Right lung (tissue), 5 donors: ENCODE results near the gene TOM1L2. TPM values are rescaled to one million over a fixed set of nuclear protein-coding genes. Genes with fewer than 3 reads are reported as not detected.
"Not testable (repeated sequence)": the region's sequence is repeated elsewhere in the genome, so short reads cannot be mapped to it uniquely, and the experiment has no call there.

Source experiments
- DNase-seq, 2 donors: peaks; one replicate each; pipeline ENCODE4 v3.0.0-alpha.2; 2013
- polyA plus RNA-seq, 5 donors: library from polyadenylated mRNA; unstranded; fragments of 120-200 nt; gene quantifications; one replicate each; pipeline versions ENCODE4 v1.2.1 to v1.2.3, GENCODE V29; 2013; ENCODE audit warnings: inconsistent platforms in 1 of 5, low replicate concordance in 1 of 5; ENCODE audit not compliant: insufficient read length in 5 of 5, insufficient read depth in 1 of 5

Gene TOM1L2
- polyA plus RNA-seq, 5 donors = 37.7 to 63.8 (median 52.2) TPM

GRCh38 chr17:17998934-17999333, 26.7 kb upstream of the TOM1L2 start:
- DNase-seq = no peak

DNA sequence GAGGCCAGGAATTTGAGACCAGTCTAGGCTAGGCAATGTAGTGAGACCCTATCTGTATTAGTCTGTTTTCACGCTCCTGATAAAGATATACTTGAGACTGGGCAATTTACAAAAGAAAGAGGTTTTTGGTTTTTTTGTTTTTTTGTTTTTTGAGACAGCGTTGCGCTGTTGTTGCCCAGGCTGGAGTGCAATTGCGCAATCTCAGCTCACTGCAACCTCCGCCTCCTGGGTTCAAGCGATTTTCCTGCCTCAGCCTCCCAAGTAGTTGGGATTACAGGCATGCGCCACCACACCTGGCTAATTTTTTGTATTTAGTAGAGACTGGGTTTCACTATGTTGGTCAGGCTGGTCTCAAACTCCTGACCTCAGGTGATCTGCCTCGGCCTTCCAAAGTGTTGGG, 23.7 kb upstream of the TOM1L2 start:
- not testable (repeated sequence) for DNase-seq

DNA sequence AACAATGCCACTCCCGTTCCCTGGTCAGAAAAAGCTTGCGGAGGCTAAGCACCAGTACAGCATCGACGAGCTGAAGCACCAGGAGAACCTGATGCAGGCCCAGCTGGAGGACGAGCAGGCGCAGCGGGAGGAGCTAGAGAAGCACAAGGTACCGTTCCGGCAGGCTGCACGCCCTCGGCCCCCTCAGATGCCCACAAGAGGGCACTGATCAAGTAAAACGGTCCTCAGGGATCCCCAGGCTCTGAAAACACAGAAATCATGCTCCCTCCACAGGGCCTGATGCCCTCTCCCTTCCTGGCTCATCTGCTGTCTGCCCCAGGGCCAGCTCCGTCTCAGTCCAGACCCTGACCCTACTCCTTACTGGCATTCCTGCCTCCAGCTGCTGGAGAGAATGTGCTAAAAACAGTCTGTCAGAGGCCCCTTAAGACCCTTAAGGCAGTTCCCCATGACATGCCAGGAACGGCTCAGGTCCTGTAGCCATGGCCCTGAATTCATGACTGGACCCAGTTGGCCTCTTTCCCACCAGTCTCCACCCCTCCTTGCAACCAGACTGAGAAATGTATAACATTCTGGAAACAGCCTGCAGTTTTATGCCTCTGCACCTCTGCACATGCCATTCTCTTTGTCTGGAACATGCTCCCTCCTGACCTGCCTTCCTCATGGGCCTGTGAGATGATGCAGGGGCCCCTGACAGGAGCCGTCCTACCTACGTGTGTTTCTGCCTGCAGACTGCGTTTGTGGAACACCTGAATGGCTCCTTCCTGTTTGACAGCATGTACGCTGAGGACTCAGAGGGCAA, 22.3 kb upstream of the TOM1L2 start:
- no peak for DNase-seq

- no peak for DNase-seq
Observed at GRCh38 chr17:17993852-17994251, 21.7 kb upstream of the TOM1L2 start.

- no peak for DNase-seq
Observed at GRCh38 chr17:17993366-17993765, 21.2 kb upstream of the TOM1L2 start.

GRCh38 chr17:17990282-17990681, 18.1 kb upstream of the TOM1L2 start:
- no peak for DNase-seq

GRCh38 chr17:17989618-17990017, 17.4 kb upstream of the TOM1L2 start:
- DNase-seq = no peak

DNA sequence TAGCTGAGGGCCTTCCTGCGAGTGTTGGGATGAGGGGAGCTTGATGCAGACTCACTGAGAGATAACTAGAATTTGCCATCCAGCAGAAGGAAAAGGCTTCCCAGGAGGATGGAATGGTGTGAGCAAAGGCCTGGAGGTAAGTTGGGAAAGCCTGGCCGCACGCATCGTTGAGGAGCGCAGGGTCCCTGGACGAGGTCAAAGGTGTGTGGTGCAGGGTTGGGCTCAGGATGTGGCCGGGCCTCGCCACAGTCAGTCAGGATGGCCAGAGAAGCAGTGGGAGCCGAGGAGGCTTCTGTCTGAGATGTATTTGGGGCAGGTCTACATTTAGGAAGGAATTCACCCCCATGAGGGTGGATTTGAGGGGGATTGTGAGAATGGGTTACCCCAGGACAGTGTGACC, 16.9 kb upstream of the TOM1L2 start:
- no peak for DNase-seq

DNA sequence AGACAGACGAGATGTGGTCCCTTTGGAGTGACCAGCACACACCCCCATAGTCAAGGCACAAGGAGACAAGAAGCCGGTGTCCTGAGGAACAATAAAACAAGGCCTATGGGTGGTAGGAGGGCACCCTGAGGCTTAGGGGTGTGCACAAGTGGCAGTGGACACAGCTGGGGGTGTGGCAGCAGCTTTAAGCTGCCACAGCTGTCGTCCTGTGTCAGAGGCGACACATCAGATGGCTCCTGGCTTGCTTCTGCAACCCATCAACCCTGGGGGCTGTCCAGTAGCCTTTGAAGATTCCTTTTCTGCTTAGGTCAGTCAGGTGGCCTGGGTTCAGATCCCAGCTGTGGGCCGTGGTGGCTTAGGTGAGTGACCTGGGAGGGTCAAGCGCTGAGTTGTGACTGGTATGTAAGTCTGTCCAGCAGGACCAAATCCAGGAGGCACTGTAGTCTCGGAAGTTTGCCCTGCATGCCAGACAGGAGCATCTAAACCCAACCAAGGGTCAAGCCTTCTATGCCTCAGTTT, 16.3 kb upstream of the TOM1L2 start:
- DNase-seq = no peak

GRCh38 chr17:17987901-17988300, 15.7 kb upstream of the TOM1L2 start:
- no peak for DNase-seq

GRCh38 chr17:17987187-17987896, 15.1 kb upstream of the TOM1L2 start:
- no peak for DNase-seq

DNA sequence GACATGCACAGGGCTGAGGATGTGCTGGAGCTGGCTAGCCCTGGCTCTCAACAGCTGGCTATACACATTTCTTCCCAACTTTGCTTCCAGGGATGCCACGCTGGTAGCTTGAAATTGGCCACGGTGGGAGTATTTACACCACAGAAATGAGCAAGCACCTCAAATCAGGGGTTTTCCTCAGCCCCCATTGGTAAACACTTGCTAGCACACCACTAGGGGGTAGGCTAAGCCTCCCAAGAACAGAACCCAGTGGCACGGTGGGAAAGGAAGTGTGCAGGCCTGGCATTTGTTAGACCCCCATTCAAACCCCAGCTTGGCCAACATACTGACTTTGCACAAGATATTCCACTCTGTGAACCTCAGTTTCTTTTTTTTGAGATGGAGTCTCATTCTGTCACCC, 13.4 kb upstream of the TOM1L2 start:
- no peak for DNase-seq

GRCh38 chr17:17985153-17985552, 13.0 kb upstream of the TOM1L2 start:
- no peak for DNase-seq

- no peak for DNase-seq
Observed at GRCh38 chr17:17983776-17984175, 11.6 kb upstream of the TOM1L2 start.

DNA sequence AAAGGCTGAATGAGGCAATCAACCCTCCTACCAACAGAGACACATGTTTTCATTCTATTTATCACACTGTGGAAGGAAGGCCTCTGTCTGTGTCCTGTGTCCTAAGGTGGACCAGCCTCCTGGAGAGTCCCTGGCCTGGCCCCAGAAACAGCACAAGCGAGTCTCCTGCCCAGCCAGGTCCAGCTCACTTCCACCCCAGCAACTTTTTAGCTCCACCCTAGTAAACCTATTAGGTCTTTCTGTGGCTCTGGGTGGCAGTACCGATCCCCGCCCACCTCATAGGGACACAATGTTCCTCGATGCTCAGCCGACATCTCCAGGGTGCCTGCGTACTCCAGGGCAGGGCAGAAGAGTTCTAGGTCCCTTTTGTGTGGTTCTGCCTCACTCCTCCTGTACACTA, 11.2 kb upstream of the TOM1L2 start:
- DNase-seq = no peak

DNA sequence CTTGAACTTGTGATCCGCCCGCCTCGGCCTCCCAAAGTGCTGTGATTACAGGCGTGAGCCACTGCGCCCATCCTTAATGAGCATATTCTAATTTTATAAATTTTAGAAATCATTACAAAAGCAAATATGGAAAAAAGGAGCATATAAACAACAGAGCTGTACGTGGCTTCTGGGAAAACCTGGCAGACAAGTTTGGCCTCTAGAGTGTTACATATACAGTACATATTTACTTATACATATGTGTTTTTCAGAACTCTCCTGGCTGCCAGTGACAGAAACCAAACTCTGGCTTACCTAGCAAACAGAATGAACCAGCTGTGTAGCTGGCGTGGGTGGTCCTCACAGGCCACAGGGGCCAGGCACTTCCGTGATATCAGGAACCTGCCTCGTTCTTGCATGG, 10.6 kb upstream of the TOM1L2 start:
- DNase-seq = no peak

DNA sequence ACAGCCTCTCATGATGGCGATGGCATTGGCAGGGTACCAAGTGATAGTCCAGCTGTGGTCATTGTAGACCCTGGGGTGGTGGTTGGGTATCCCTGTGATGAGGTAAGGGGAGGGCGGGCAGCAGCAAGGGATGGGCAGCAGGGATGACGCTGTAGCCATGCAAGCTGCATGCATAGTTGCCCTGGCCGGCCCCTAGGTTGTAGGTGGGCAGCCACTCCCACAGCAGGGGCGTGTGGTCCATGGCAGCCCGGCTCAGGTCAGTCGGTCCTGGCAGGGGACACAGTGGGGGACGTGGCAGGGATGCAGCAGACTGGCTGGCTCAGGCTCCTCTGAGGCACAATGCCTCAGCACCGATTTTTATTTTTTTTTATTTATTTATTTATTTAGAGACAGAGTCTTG, 9.1 kb upstream of the TOM1L2 start:
- DNase-seq = no peak

GRCh38 chr17:17979778-17980177, 7.6 kb upstream of the TOM1L2 start:
- no peak for DNase-seq

DNA sequence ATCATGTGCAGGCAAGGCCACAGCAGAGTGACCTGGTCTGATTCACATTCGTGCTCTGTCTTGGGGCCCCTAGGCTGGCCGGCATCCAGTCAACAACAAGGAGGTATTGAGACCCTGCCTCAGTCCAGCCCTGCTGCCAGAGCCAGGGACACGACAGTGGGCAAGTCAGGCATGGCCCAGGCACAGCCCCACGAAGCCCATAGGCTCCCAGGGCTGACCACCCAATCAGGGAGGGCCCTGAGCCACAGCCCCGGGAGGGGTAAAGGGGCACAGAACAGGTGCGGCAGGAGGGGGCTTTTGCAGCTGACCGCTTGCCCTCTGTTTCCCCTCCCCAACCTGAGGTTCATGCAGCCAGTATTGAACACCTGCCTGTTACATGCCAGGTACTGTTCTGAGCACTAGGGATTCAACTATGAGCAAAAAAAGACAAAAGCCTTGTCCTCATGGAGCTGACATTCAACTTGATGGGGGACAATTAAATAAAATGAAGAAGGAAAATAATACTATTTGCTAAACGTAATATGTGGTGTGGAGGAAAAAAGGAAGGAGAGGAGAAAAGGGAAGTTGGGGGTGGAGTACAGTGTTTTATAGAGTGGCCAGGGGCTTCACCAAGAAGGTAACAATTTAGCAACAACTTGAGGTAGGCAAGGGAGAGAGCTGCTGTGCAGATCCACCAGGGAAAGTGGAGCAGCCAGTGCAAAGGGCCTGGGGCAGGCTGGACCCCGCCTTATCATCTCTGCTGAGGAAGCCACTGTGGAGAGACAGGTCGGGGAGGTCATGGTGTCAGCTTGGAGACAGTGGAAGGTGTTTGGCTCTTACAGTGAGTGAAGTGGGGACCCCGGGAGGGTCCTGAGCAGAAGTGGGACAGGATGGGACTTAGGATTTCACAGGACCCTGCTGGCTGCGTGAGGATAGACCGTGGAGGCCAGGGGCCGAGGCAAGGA, 6.6 kb upstream of the TOM1L2 start:
- no peak for DNase-seq

GRCh38 chr17:17976931-17977570, 4.9 kb upstream of the TOM1L2 start:
- DNase-seq = no peak

DNA sequence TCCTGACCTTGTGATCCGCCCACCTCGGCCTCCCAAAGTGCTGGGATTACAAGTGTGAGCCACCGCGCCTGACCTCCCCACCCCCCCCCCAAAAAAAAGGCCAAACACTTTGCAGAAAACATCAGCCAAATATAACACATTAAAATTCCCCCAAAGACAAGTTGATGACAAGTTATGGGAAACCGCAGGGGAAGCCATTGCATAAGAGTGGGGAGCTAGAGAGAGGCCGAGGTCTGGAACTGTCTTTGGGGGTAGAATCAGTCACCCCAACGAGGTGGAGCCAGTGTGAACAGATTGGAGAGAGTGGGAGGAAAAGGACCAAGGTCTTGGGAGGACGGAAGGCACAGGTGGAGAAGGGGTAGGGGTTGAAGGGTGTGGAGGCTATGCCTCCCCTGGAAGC, 3.2 kb upstream of the TOM1L2 start:
- DNase-seq = no peak

- no peak for DNase-seq
Observed at GRCh38 chr17:17972952-17973254, 703 bp upstream of the TOM1L2 start.
